ENCODE data around the gene HOGA1. TPM values are rescaled to one million over a fixed set of nuclear protein-coding genes. Genes with fewer than 3 reads are reported as not detected.

HOGA1 gene
- total and polyA plus RNA-seq, 3 donors from 2014 or later, result 0.25 to 1.5 (median 0.55) TPM

DNA sequence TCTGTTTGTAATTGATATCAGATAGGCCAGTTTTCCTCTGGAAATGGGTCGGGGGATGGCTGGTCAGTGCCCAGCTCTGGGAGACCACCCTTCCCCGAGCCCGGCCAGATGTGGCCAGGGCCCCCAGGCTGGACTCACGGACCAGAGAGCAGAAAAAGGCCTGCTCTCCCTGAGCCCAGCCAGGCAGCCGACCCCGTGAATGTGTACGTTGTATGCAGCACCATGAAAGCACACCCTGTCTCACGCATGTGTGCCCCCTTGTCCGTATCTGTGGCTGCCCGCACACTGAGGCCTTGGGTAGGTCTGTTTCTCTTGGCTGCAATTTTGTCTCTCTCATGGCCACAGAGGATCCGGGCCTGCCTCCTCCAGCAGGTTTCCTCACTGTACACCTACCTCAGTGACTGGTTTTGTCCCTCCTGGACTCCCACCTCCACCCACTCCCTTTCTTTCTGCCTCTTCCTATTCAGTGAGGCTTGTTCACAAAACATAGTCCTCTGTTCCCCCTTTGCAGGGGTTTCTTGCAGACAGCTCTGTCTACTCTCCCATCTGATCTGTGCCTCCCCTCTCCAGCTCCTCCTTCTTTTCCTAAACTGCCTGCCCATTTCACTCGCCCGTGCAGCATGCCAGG lies 35.2 kb upstream of the HOGA1 start:
- TF ChIP-seq CTCF (IDR thresholded peaks at IDR 0.05), result no peak
- TF ChIP-seq POLR2A (IDR thresholded peaks at IDR 0.05), result no peak
- Histone ChIP-seq H3K27me3 (no peaks in the 10 kb centered on the region), H3K36me3 (ENCODE audit: low read depth, missing control alignments) (no peaks in the 10 kb centered on the region), H3K27ac (peak overlapping the region in 1 of 2 donors; percentile 83), H3K4me3 (no peak overlapping the region), H3K4me1 (peaks cover 43% of the 10 kb centered on the region), H3K9me3 (no peaks in the 10 kb centered on the region)
- WGBS, 2 donors, result 65 to 75% methylated on average over 13 of the region's 13 CpGs
- intact Hi-C loops (cut with DNase I; ENCODE audit: low total_unique reads), result loop anchor here (10.0 kb wide), 1 partner anchor 84 kb away; no protein-coding TSS in a partner anchor
- no peak for DNase-seq

DNA sequence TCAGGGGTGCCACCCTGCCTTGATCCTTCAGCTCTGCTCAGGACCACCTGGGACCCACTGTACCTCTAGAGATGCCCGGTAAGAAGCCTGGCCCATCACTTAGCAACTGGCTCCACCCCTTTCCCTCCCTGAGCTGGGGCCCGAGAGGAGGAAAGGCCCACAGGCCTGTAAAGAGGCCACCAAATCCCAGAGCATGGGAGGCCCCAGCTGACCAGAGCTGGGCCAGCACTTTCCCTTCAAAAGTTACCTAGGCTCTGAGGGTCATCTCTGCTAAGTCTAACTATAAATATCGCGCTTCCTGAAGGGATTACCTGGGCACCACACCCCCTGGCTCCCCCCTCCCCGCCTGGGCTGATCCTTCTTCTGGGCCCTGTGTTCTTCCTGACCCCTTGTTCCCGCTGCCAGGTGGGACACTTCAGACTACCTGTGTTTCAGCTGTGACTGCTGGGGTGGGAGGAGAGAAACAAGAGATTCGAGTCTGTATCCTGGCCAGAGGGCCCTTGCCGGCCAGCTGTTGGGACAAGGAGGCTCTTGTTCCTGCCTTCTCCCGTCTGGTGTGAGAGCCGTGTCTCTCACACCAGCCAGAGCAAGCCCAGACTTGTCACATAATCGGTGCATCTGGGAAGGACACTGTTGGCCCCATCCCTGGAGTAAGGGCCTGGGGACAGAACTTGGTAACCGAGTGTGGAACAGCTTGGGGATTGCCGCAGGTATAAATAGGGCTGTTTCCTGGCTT lies 34.4 kb upstream of the HOGA1 start:
- Histone ChIP-seq H3K9me3 (no peaks in the 10 kb centered on the region), H3K36me3 (ENCODE audit: low read depth, missing control alignments) (no peaks in the 10 kb centered on the region), H3K27ac (peak overlapping the region; percentile 64 to 83), H3K4me1 (peaks cover 40% of the 10 kb centered on the region), H3K4me3 (no peak overlapping the region), H3K27me3 (no peaks in the 10 kb centered on the region)
- WGBS, 2 donors, result 42 to 53% methylated on average over 6 to 13 of the region's 13 CpGs
- intact Hi-C loops (cut with DNase I; ENCODE audit: low total_unique reads), result loop anchor here (10.0 kb wide), 1 partner anchor 85 kb away; no protein-coding TSS in a partner anchor
- DNase-seq, result peak; percentile 54
- TF ChIP-seq CTCF (IDR thresholded peaks at IDR 0.05) (no peak), POLR2A (IDR thresholded peaks at IDR 0.05) (no peak)

DNA sequence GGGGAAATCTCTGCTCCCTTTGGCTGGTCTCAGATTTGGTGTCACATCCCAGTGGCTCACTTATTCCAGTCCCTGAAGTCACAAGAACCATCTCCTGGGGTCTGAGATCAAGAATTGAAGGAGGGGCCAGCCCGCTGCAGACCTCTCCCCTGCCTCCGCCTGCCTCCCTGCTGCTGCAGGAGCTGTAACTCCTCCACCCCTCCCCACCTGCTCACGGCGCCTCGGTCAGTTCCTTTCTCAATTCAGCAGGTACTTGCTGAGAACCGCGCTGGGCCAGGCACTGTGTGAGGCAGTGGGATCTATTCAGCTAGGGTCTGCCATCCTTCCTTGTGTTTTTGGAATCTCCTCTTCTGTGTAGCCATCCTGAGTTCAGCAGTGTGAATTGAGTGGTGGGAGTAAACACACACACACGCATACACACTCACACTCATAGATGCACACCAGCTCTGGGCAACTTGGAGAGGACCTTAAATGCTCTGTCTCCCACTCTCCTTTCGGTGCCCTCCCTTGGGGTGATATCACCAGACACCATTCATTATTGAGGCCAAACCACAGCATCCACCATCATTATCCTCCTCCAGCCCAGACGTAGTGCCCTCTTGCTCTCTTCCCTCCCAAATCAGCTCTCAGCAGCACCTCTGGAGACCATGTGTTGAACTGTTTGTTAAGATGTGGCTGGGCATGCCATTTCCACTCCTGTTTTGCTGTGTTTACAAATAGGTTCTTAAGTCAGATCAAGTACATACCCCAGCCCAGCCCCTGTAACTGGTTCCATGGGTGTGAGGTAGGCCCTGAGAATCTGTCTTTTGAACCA lies 33.6 kb upstream of the HOGA1 start:
- no peaks in the 10 kb centered on the region for H3K36me3 ChIP-seq (ENCODE audit: low read depth, missing control alignments)
- H3K4me3 ChIP-seq, result no peak overlapping the region
- peak overlapping the region; percentile 64 to 83 for H3K27ac ChIP-seq
- H3K4me1 ChIP-seq, result peaks cover 38% of the 10 kb centered on the region
- intact Hi-C loops (cut with DNase I; ENCODE audit: low total_unique reads), result no loop called here
- H3K9me3 ChIP-seq, result no peaks in the 10 kb centered on the region
- no peak for TF ChIP-seq CTCF (IDR thresholded peaks at IDR 0.05)
- TF ChIP-seq POLR2A (IDR thresholded peaks at IDR 0.05), result no peak
- H3K27me3 ChIP-seq, result no peaks in the 10 kb centered on the region
- no peak for DNase-seq
- WGBS, 2 donors, result 71 to 90% methylated on average over 6 to 10 of the region's 10 CpGs

DNA sequence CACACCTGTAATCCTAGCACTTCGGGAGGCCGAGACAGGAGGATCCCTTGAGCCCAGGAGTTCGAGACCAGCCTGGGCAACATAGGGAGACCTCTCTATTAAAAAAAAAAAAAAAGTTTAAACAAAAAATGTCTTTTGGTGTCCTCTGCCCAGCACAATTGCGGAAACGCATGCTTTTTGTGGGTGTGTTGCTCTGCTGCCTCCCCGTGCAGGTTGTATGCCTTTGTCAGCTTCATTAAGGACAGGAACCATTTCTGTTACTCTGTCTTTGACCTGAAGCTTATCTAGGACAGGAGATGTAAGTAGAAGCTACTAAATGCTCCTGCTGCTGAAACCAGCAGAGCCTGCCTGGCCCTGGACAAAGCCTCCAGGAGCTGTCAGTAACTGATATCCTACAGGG lies 32.9 kb upstream of the HOGA1 start:
- Histone ChIP-seq H3K27me3 (no peaks in the 10 kb centered on the region), H3K4me1 (peaks cover 36% of the 10 kb centered on the region), H3K9me3 (no peaks in the 10 kb centered on the region), H3K36me3 (ENCODE audit: low read depth, missing control alignments) (no peaks in the 10 kb centered on the region), H3K4me3 (no peak overlapping the region), H3K27ac (no peak overlapping the region)
- intact Hi-C loops (cut with DNase I; ENCODE audit: low total_unique reads), result no loop called here
- WGBS, 2 donors, result 89 to 91% methylated on average over 6 of the region's 6 CpGs
- TF ChIP-seq CTCF (IDR thresholded peaks at IDR 0.05), result no peak
- no peak for TF ChIP-seq POLR2A (IDR thresholded peaks at IDR 0.05)
- no peak for DNase-seq

All from testis (tissue), 3 donors.